Left lung (tissue), 10 donors: Measurements from ENCODE around the gene ARMH3. TPM values are rescaled to one million over a fixed set of nuclear protein-coding genes. Genes with fewer than 3 reads are reported as not detected.

Experiments used
- ATAC-seq: fragments of 200-7000 bp; cut with Tn5 transposase; one replicate; pipeline ENCODE4 v1.9.1; 2020; ENCODE audit warnings: moderate library complexity
- DNase-seq, 4 donors: peaks; one replicate each; pipeline ENCODE4 v3.0.0-alpha.2; 2013 to 2020
- H3K27ac ChIP-seq, 2 donors: fragments of 200-600 bp; sonication (generic) in 1 of 2; one replicate each; pipeline versions ENCODE4 v1.5.0 to v1.8.0; 2020 to 2021
- H3K27me3 ChIP-seq, 2 donors: fragments of 200-600 bp; sonication (generic) in 1 of 2; one replicate each; pipeline versions ENCODE4 v1.5.0 to v1.8.0; 2020 to 2021
- H3K36me3 ChIP-seq, 2 donors: fragments of 200-600 bp; sonication (generic) in 1 of 2; one replicate each; pipeline versions ENCODE4 v1.5.0 to v1.8.0; 2020 to 2021
- H3K4me1 ChIP-seq, 2 donors: fragments of 200-600 bp; one replicate each; pipeline ENCODE4 v1.8.0; 2021
- H3K4me3 ChIP-seq, 2 donors: fragments of 200-600 bp; sonication (generic) in 1 of 2; one replicate each; pipeline versions ENCODE4 v1.5.0 to v1.8.0; 2020 to 2021; ENCODE audit warnings: mild to moderate bottlenecking in 1 of 2
- H3K9me3 ChIP-seq, 2 donors: fragments of 200-600 bp; sonication (generic) in 1 of 2; one replicate each; pipeline versions ENCODE4 v1.5.0 to v1.8.0; 2020 to 2021
- CTCF ChIP-seq, 2 donors: fragments of 200-600 bp; sonication (generic) in 1 of 2; IDR thresholded peaks; one replicate each; pipeline versions ENCODE4 v1.5.0 to v1.8.0; 2021; ENCODE audit warnings: antibody characterized with exemption in 2 of 2
- intact Hi-C, 2 donors: fragments of 100-400 bp; cut with DNase I; formaldehyde crosslinking; loops; one replicate each; pipeline versions ENCODE4 v1.11.2 to v1.14.2; 2022
- polyA plus RNA-seq, 6 donors: library from polyadenylated mRNA; unstranded; fragments of 120-200 nt; gene quantifications; one replicate each; pipeline ENCODE4 v1.2.1, GENCODE V29; 2013; ENCODE audit not compliant: insufficient read length in 6 of 6
- total RNA-seq, 2 donors: library from RNA; stranded (reverse); fragmentation: NEBNext Ultra II Directional; extraction: Animal tissue kit (Norgen Biotek cat#: 25700); gene quantifications; one replicate each; pipeline ENCODE4 v1.2.1, GENCODE V29; 2021
- donor health status: DM: no; HTN: yes; CAD: no.
- donor health status: DM: no; HTN: no; CAD: no.

The ARMH3 gene
- total and polyA plus RNA-seq, 8 donors = 19.4 to 26.2 (median 23.4) TPM

- TF ChIP-seq CTCF (IDR thresholded peaks at IDR 0.05) = no peak
- DNase-seq = no peak
- Histone ChIP-seq H3K4me1 (peaks cover 0 to 12% of the 10 kb centered on the region in 2 donors), H3K27ac (no peak overlapping the region), H3K4me3 (no peak overlapping the region), H3K9me3 (no peaks in the 10 kb centered on the region), H3K36me3 (no peaks in the 10 kb centered on the region), H3K27me3 (no peaks in the 10 kb centered on the region)
- intact Hi-C loops = no loop called here
- ATAC-seq = no peak
These were observed 160.2 kb downstream of the ARMH3 start for GRCh38 chr10:101895781-101896180.

- intact Hi-C loops = loop anchor here in 1 of 2 donors (5.0 kb wide), 1 partner anchor 118 kb away; no protein-coding TSS in a partner anchor
- DNase-seq (no peak), ATAC-seq (peak; percentile 11)
These were observed 161.2 kb downstream of the ARMH3 start for GRCh38 chr10:101894742-101895141.

GRCh38 chr10:101894266-101894665 lies 161.7 kb downstream of the ARMH3 start:
- Histone ChIP-seq H3K27ac (no peak overlapping the region), H3K4me1 (peaks cover 0 to 12% of the 10 kb centered on the region in 2 donors), H3K36me3 (no peaks in the 10 kb centered on the region), H3K9me3 (no peaks in the 10 kb centered on the region), H3K27me3 (no peaks in the 10 kb centered on the region), H3K4me3 (no peak overlapping the region)
- no peak for TF ChIP-seq CTCF (IDR thresholded peaks at IDR 0.05)
- ATAC-seq (no peak), DNase-seq (no peak)
- intact Hi-C loops = loop anchor here in 1 of 2 donors (5.0 kb wide), 1 partner anchor 118 kb away; no protein-coding TSS in a partner anchor

More at GRCh38 chr10:101894742-101895141, 161.2 kb downstream of the ARMH3 start:
- H3K4me3 ChIP-seq = no peak overlapping the region
- H3K4me1 ChIP-seq = peaks cover 0 to 12% of the 10 kb centered on the region in 2 donors
- no peaks in the 10 kb centered on the region for H3K9me3 ChIP-seq
- H3K36me3 ChIP-seq = no peaks in the 10 kb centered on the region
- no peaks in the 10 kb centered on the region for H3K27me3 ChIP-seq
- no peak for TF ChIP-seq CTCF (IDR thresholded peaks at IDR 0.05)
- H3K27ac ChIP-seq = no peak overlapping the region

GRCh38 chr10:101893510-101894120 lies 162.4 kb downstream of the ARMH3 start:
- DNase-seq (no peak), ATAC-seq (no peak)
- Histone ChIP-seq H3K36me3 (peaks cover 0 to 2% of the 10 kb centered on the region in 2 donors), H3K27me3 (no peaks in the 10 kb centered on the region), H3K4me1 (peaks cover 0 to 12% of the 10 kb centered on the region in 2 donors), H3K4me3 (no peak overlapping the region), H3K9me3 (no peaks in the 10 kb centered on the region), H3K27ac (no peak overlapping the region)
- no peak for TF ChIP-seq CTCF (IDR thresholded peaks at IDR 0.05)
- intact Hi-C loops = loop anchor here in 1 of 2 donors (5.0 kb wide), 1 partner anchor 119 kb away; no protein-coding TSS in a partner anchor

GRCh38 chr10:101892782-101893391 lies 163.1 kb downstream of the ARMH3 start:
- Histone ChIP-seq H3K9me3 (no peaks in the 10 kb centered on the region), H3K4me3 (no peak overlapping the region), H3K36me3 (peaks cover 0 to 7% of the 10 kb centered on the region in 2 donors), H3K4me1 (peaks cover 0 to 10% of the 10 kb centered on the region in 2 donors), H3K27ac (no peak overlapping the region), H3K27me3 (no peaks in the 10 kb centered on the region)
- TF ChIP-seq CTCF (IDR thresholded peaks at IDR 0.05) = no peak
- intact Hi-C loops = loop anchor here in 1 of 2 donors (5.0 kb wide), 1 partner anchor 119 kb away; no protein-coding TSS in a partner anchor
- DNase-seq = no peak
- no peak for ATAC-seq
